B cell (primary cell): ENCODE data around the gene RSPH9.

Source experiments
- EZH2 ChIP-seq: IDR thresholded peaks from 2 replicates; pipeline ENCODE4 v1.6.1; 2012; ENCODE audit warnings: borderline replicate concordance, low read depth, mild to moderate bottlenecking, moderate library complexity, low read length; ENCODE audit not compliant: insufficient read depth, poor library complexity, severe bottlenecking
- TF ChIP-seq, protein P1 (sequence below): fragments of 200-600 bp; IDR thresholded peaks from one replicate; pipeline ENCODE4 v1.8.0; 2022; ENCODE audit warnings: antibody characterized with exemption, mild to moderate bottlenecking

DNA sequence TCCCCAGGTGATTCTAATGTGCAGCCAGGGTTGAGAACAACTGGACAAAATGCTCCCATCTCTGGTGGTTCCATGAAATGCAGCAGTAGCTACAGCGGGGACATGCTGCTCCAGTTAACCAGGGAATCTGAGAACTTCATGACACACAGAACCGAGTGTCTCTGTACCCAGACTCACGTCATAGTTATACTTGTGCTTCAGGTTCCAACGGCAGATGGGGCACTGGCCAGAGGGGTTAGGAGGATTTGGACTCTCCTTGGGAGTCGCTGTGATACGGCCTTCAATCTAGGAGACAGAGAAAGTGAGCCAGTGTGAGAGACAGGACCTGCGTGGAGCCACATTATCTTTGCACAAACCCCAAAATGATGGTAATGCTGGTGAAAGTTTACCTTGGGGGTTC, 33.5 kb downstream of the RSPH9 start:
- TF ChIP-seq, protein P1, sequence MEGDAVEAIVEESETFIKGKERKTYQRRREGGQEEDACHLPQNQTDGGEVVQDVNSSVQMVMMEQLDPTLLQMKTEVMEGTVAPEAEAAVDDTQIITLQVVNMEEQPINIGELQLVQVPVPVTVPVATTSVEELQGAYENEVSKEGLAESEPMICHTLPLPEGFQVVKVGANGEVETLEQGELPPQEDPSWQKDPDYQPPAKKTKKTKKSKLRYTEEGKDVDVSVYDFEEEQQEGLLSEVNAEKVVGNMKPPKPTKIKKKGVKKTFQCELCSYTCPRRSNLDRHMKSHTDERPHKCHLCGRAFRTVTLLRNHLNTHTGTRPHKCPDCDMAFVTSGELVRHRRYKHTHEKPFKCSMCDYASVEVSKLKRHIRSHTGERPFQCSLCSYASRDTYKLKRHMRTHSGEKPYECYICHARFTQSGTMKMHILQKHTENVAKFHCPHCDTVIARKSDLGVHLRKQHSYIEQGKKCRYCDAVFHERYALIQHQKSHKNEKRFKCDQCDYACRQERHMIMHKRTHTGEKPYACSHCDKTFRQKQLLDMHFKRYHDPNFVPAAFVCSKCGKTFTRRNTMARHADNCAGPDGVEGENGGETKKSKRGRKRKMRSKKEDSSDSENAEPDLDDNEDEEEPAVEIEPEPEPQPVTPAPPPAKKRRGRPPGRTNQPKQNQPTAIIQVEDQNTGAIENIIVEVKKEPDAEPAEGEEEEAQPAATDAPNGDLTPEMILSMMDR: no peak
- TF ChIP-seq EZH2: no peak
